ENCODE results near the gene POLR3E.
A peak's percentile ranks its signal among the peaks of the same experiment; 100 is the strongest.
"Not testable (repeated sequence)": the region's sequence is repeated elsewhere in the genome, so short reads cannot be mapped to it uniquely, and the experiment has no call there.

The POLR3E gene

GRCh38 chr16:22366371-22366770 lies 69.2 kb downstream of the POLR3E start:
- no peak for DNase-seq (ENCODE audit: low read depth)

GRCh38 chr16:22366889-22367288 lies 69.7 kb downstream of the POLR3E start:
- DNase-seq (ENCODE audit: low read depth): no peak

- DNase-seq (ENCODE audit: low read depth): not testable (repeated sequence)
These were observed 71.1 kb downstream of the POLR3E start for GRCh38 chr16:22368200-22368826.

- no peak for DNase-seq (ENCODE audit: low read depth)
These were observed 72.1 kb downstream of the POLR3E start for GRCh38 chr16:22369221-22369811.

GRCh38 chr16:22370038-22370820 lies 73.0 kb downstream of the POLR3E start:
- DNase-seq (ENCODE audit: low read depth): no peak

- no peak for DNase-seq (ENCODE audit: low read depth)
These were observed 75.9 kb downstream of the POLR3E start for GRCh38 chr16:22372882-22373661.

- peak; percentile 32 for DNase-seq (ENCODE audit: low read depth)
These were observed 76.6 kb downstream of the POLR3E start for GRCh38 chr16:22373662-22374310.

- peak; percentile 98 for DNase-seq (ENCODE audit: low read depth)
These were observed 77.3 kb downstream of the POLR3E start, which contains the start of gene CDR2 for GRCh38 chr16:22374311-22375116. Gene CDR2 (minus strand): TSS chr16:22374619. CDS start chr16:22374309, 310 bp downstream.

GRCh38 chr16:22375117-22375962 lies 78.1 kb downstream of the POLR3E start:
- no peak for DNase-seq (ENCODE audit: low read depth)

GRCh38 chr16:22375963-22376640 lies 78.9 kb downstream of the POLR3E start:
- no peak for DNase-seq (ENCODE audit: low read depth)

- DNase-seq (ENCODE audit: low read depth): no peak
These were observed 82.4 kb downstream of the POLR3E start for GRCh38 chr16:22379656-22380055.

GRCh38 chr16:22380529-22380928 lies 83.3 kb downstream of the POLR3E start:
- no peak for DNase-seq (ENCODE audit: low read depth)

GRCh38 chr16:22381392-22381791 lies 84.2 kb downstream of the POLR3E start:
- no peak for DNase-seq (ENCODE audit: low read depth)

GRCh38 chr16:22383827-22384226 lies 86.6 kb downstream of the POLR3E start:
- DNase-seq (ENCODE audit: low read depth): no peak
